HCT116 (cell line): ENCODE measurements around the gene SPPL2C. TPM values are rescaled to one million over a fixed set of nuclear protein-coding genes. Genes with fewer than 3 reads are reported as not detected.

Experiments used
- ATAC-seq: fragments of 200-7000 bp; cut with Tn5 transposase; 2 replicates; pipeline ENCODE4 v1.9.1; 2020; ENCODE audit warnings: mild to moderate bottlenecking, moderate library complexity
- BruUV-seq: library from RNA; stranded (reverse); fragments of 400-500 nt; replicated peaks from 2 replicates; lab custom pipeline; 2021; lab: Mats Ljungman, UMichigan
- CTCF ChIA-PET: fragments of 300-600 bp; sonication (Branson Sonifier 250); formaldehyde crosslinking; loops from one replicate; lab custom pipeline; 2021; ENCODE audit warnings: antibody characterized with exemption; lab: Charles Lee
- POLR2A ChIA-PET: fragments of 300-600, 350-600 bp; sonication (Branson Sonifier 250); formaldehyde crosslinking; loops from one replicate; lab custom pipeline; 2021; ENCODE audit warnings: antibody characterized with exemption; lab: Charles Lee
- RAD21 ChIA-PET, 2 experiments: fragments of 300-600 bp; sonication (Branson Sonifier 250); formaldehyde crosslinking; loops; one replicate each; lab custom pipeline; 2023; ENCODE audit warnings: low total read pairs in 2 of 2; ENCODE audit not compliant: uncharacterized antibody in 2 of 2, unreplicated experiment in 2 of 2, low non-redundant PET in 1 of 2; lab: Charles Lee
- DNase-seq: peaks from one replicate; pipeline ENCODE4 v3.0.0-alpha.2; 2010; ENCODE audit warnings: low read depth, low spot score
- H2AFZ ChIP-seq: fragments of 200-600 bp; shearing (Covaris generic), sonication (generic); 2 replicates; pipeline ENCODE4 v1.6.1; 2017; ENCODE audit warnings: low read depth, mixed run types, mixed read lengths, antibody characterized with exemption, low read length; ENCODE audit not compliant: poor library complexity, severe bottlenecking
- H3K27ac ChIP-seq: 2 replicates; pipeline ENCODE4 v1.5.1; 2012; ENCODE audit warnings: low read depth, low read length
- H3K27me3 ChIP-seq: fragments of 200-600 bp; sonication (generic); 2 replicates; pipeline ENCODE4 v1.6.1; 2016; ENCODE audit warnings: mixed run types, low read length, mixed read lengths; ENCODE audit not compliant: insufficient read depth
- H3K36me3 ChIP-seq, 2 experiments: fragments of 200-500 bp in 1 of 2; fragments of 200-600 bp in 1 of 2; sonication (Bioruptor generic) in 1 of 2; sonication (generic) in 1 of 2; 2 replicates each; pipeline versions ENCODE4 v1.5.1 to v1.6.1; 2014 to 2016; ENCODE audit warnings: low read length in 2 of 2, inconsistent platforms in 1 of 2, mixed read lengths in 1 of 2, mixed run types in 1 of 2; ENCODE audit not compliant: insufficient read depth in 2 of 2, control insufficient read depth in 1 of 2
- H3K4me1 ChIP-seq, 2 experiments: fragments of 200-600 bp in 1 of 2; sonication (generic) in 1 of 2; 2 replicates each; pipeline versions ENCODE4 v1.5.1 to v1.6.1; 2012 to 2017; ENCODE audit warnings: low read length in 2 of 2, inconsistent platforms in 1 of 2, mild to moderate bottlenecking in 1 of 2, mixed read lengths in 1 of 2, mixed run types in 1 of 2, moderate library complexity in 1 of 2; ENCODE audit not compliant: insufficient read depth in 2 of 2, control insufficient read depth in 1 of 2
- H3K4me2 ChIP-seq: fragments of 200-600 bp; sonication (generic); 2 replicates; pipeline ENCODE4 v1.6.1; 2017; ENCODE audit warnings: mixed run types, low read length, mixed read lengths
- H3K4me3 ChIP-seq, 2 experiments: fragments of 200-600 bp in 1 of 2; sonication (generic) in 1 of 2; replicated peaks in 1 of 2; 2 replicates each; pipeline ENCODE4 v1.5.1; 2011 to 2016; ENCODE audit warnings: low read length in 2 of 2, control low read depth in 1 of 2, low read depth in 1 of 2, mild to moderate bottlenecking in 1 of 2, mixed read lengths in 1 of 2, mixed run types in 1 of 2
- H3K79me2 ChIP-seq: fragments of 200-600 bp; sonication (generic); 2 replicates; pipeline ENCODE4 v1.6.1; 2017; ENCODE audit warnings: mild to moderate bottlenecking, mixed run types, low read length, moderate library complexity, mixed read lengths; ENCODE audit not compliant: insufficient read depth
- H3K9ac ChIP-seq: fragments of 200-600 bp; sonication (generic); 2 replicates; pipeline ENCODE4 v1.6.1; 2016; ENCODE audit warnings: low read length, mixed read lengths
- H3K9me2 ChIP-seq: fragments of 200-600 bp; sonication (generic), shearing (Covaris generic); 2 replicates; pipeline ENCODE4 v1.6.1; 2017; ENCODE audit warnings: mixed run types, mild to moderate bottlenecking, moderate library complexity; ENCODE audit not compliant: insufficient read depth
- H3K9me3 ChIP-seq, 2 experiments: fragments of 200-500 bp in 1 of 2; fragments of 200-600 bp in 1 of 2; sonication (Bioruptor generic) in 1 of 2; sonication (generic) in 1 of 2; 2 replicates each; pipeline ENCODE4 v1.6.1; 2014 to 2017; ENCODE audit warnings: low read length in 2 of 2, mixed read lengths in 2 of 2, inconsistent platforms in 1 of 2, low read depth in 1 of 2, mild to moderate bottlenecking in 1 of 2, mixed run types in 1 of 2, moderate library complexity in 1 of 2; ENCODE audit not compliant: control insufficient read depth in 1 of 2, insufficient read depth in 1 of 2
- H4K20me1 ChIP-seq: fragments of 200-600 bp; sonication (generic), shearing (Covaris generic); 2 replicates; pipeline ENCODE4 v1.6.1; 2017; ENCODE audit warnings: mixed run types, mild to moderate bottlenecking, moderate library complexity; ENCODE audit not compliant: insufficient read depth
- CBX3 ChIP-seq: IDR thresholded peaks from 2 replicates; pipeline ENCODE4 v1.6.1; 2012; ENCODE audit warnings: low read depth
- CEBPB ChIP-seq: IDR thresholded peaks from 2 replicates; pipeline ENCODE4 v1.6.1; 2012; ENCODE audit warnings: low read depth
- ELF1 ChIP-seq: IDR thresholded peaks from 2 replicates; pipeline ENCODE4 v1.6.1; 2012; ENCODE audit warnings: low read depth, borderline replicate concordance
- EZH2 ChIP-seq: fragments of 200-600 bp; sonication (generic); IDR thresholded peaks from 2 replicates; pipeline ENCODE4 v1.6.1; 2017; ENCODE audit warnings: antibody characterized with exemption, mixed run types
- EZH2phosphoT487 ChIP-seq: fragments of 200-600 bp; IDR thresholded peaks from 2 replicates; pipeline ENCODE4 v1.6.1; 2018; ENCODE audit warnings: antibody characterized with exemption, borderline replicate concordance
- POLR2AphosphoS5 ChIP-seq: IDR thresholded peaks from 2 replicates; pipeline ENCODE4 v1.6.1; 2011; ENCODE audit warnings: mild to moderate bottlenecking, low read depth, low read length, moderate library complexity
- RAD21 ChIP-seq: IDR thresholded peaks from 2 replicates; pipeline ENCODE4 v1.6.1; 2012; ENCODE audit warnings: low read depth, mild to moderate bottlenecking
- SIN3A ChIP-seq: IDR thresholded peaks from 2 replicates; pipeline ENCODE4 v1.6.1; 2012; ENCODE audit warnings: low read depth
- SP1 ChIP-seq: IDR thresholded peaks from 2 replicates; pipeline ENCODE4 v1.6.1; 2012; ENCODE audit warnings: low read depth
- SRF ChIP-seq: IDR thresholded peaks from 2 replicates; pipeline ENCODE4 v1.6.1; 2012; ENCODE audit warnings: low read depth
- TCF7L2 ChIP-seq: IDR thresholded peaks from 2 replicates; pipeline ENCODE4 v1.7.0; 2011; ENCODE audit warnings: borderline replicate concordance, inconsistent platforms; ENCODE audit not compliant: insufficient read depth, insufficient read length; ENCODE audit errors: extremely low read depth
- YY1 ChIP-seq: IDR thresholded peaks from 2 replicates; pipeline ENCODE4 v1.6.1; 2011; ENCODE audit warnings: low read length, low read depth, moderate library complexity, mild to moderate bottlenecking; ENCODE audit not compliant: insufficient replicate concordance; ENCODE audit errors: extremely low read depth
- ZNF274 ChIP-seq: fragments of 200-500 bp; sonication (Bioruptor generic); IDR thresholded peaks from 2 replicates; pipeline ENCODE4 v1.6.1; 2014; ENCODE audit warnings: mild to moderate bottlenecking, low read depth, low read length, inconsistent platforms
- intact Hi-C: fragments of 100-400 bp; cut with micrococcal nuclease; formaldehyde crosslinking; loops from 2 replicates; pipeline ENCODE4 v1.10.0; 2022
- total RNA-seq: library from RNA; stranded (reverse); gene quantifications from one replicate; pipeline ENCODE4 v1.2.1, GENCODE V29; 2021; ENCODE audit not compliant: unreplicated experiment
- TF ChIP-seq, protein P1 (sequence below): IDR thresholded peaks from 2 replicates; pipeline ENCODE4 v1.6.1; 2012
- TF ChIP-seq, protein P2 (sequence below), 3 experiments: fragments of 200-600 bp in 1 of 3; sonication (generic) in 1 of 3; IDR thresholded peaks in 2 of 3; conservative IDR thresholded peaks in 1 of 3; 2 replicates each; pipeline ENCODE4 v1.5.1; 2012 to 2017; ENCODE audit warnings: low read depth in 2 of 3, low read length in 2 of 3, antibody characterized with exemption in 1 of 3, borderline replicate concordance in 1 of 3, control low read depth in 1 of 3, mild to moderate bottlenecking in 1 of 3, mixed read lengths in 1 of 3, mixed run types in 1 of 3, moderate library complexity in 1 of 3; ENCODE audit not compliant: insufficient read depth in 1 of 3

Gene SPPL2C
- total RNA-seq, 1 experiment from 2014 or later, result not detected

DNA sequence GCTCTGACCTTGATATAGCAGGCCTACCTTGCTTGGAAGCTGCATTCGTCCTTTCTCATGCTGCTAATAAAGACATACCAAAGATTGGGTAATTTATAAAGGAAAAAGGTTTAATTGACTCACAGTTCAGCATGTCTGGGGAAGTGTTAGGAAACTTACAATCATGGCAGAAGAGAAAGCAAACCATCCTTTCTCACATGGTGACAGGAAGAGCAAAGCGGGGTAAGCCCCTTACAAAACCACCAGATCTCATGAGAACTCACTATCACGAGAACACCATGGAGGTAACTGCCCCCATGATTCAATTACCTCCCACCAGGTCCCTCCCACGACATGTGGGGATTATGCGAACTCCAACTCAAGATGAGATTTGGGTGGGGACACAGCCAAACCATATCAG lies 43.7 kb downstream of the SPPL2C start:
- no peak overlapping the region for H3K4me2 ChIP-seq
- no peaks in the 10 kb centered on the region for H3K9me2 ChIP-seq
- no peaks in the 10 kb centered on the region for H3K27me3 ChIP-seq
- no peak overlapping the region for H3K4me3 ChIP-seq
- TF ChIP-seq POLR2AphosphoS5 (no peak), SRF (no peak), EZH2 (no peak), YY1 (no peak), SIN3A (no peak), RAD21 (no peak), CEBPB (no peak), EZH2phosphoT487 (no peak), ELF1 (no peak), TCF7L2 (no peak), SP1 (no peak), ZNF274 (no peak), CBX3 (no peak)
- TF ChIP-seq, protein P1, sequence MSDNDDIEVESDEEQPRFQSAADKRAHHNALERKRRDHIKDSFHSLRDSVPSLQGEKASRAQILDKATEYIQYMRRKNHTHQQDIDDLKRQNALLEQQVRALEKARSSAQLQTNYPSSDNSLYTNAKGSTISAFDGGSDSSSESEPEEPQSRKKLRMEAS, result no peak
- TF ChIP-seq, protein P2, sequence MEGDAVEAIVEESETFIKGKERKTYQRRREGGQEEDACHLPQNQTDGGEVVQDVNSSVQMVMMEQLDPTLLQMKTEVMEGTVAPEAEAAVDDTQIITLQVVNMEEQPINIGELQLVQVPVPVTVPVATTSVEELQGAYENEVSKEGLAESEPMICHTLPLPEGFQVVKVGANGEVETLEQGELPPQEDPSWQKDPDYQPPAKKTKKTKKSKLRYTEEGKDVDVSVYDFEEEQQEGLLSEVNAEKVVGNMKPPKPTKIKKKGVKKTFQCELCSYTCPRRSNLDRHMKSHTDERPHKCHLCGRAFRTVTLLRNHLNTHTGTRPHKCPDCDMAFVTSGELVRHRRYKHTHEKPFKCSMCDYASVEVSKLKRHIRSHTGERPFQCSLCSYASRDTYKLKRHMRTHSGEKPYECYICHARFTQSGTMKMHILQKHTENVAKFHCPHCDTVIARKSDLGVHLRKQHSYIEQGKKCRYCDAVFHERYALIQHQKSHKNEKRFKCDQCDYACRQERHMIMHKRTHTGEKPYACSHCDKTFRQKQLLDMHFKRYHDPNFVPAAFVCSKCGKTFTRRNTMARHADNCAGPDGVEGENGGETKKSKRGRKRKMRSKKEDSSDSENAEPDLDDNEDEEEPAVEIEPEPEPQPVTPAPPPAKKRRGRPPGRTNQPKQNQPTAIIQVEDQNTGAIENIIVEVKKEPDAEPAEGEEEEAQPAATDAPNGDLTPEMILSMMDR (IDR thresholded peaks at IDR 0.05 in 2 of 3, conservative IDR thresholded peaks at IDR 0.05 in 1 of 3; ENCODE audit: borderline replicate concordance in 1 of 3, insufficient read depth in 1 of 3, low read depth in 2 of 3, low read length in 2 of 3), result no peak
- no peaks in the 10 kb centered on the region; a peak in 1 of 4 replicates for H3K4me1 ChIP-seq
- H2AFZ ChIP-seq, result no peak overlapping the region
- no TSS peak for BruUV-seq
- H3K79me2 ChIP-seq, result no peaks in the 10 kb centered on the region
- ChIA-PET RAD21 (no interaction called here), POLR2A (no interaction called here), CTCF (no interaction called here)
- intact Hi-C loops, result no loop called here
- no peak for DNase-seq
- no peak overlapping the region for H3K27ac ChIP-seq
- no peak for ATAC-seq
- no peaks in the 10 kb centered on the region for H3K36me3 ChIP-seq
- no peak overlapping the region for H3K9ac ChIP-seq
- H4K20me1 ChIP-seq, result no peaks in the 10 kb centered on the region
- H3K9me3 ChIP-seq, result no peaks in the 10 kb centered on the region
